GM11168 (cell line): ENCODE measurements around the gene KDM6B.

ENCODE experiments used
- in situ Hi-C: fragments of 300-500 bp; cut with MboI; formaldehyde crosslinking; loops from one replicate; pipeline ENCODE4 v1.12.0; 2022; ENCODE audit warnings: low sequenced_read_pairs; ENCODE audit not compliant: unreplicated experiment

KDM6B gene

GRCh38 chr17:7840441-7840840, 6.4 kb downstream of the KDM6B start:
- in situ Hi-C loops, result no loop called here

- in situ Hi-C loops, result no loop called here
Measured at GRCh38 chr17:7840875-7841274, 6.9 kb downstream of the KDM6B start.

GRCh38 chr17:7841396-7841914, 7.4 kb downstream of the KDM6B start:
- in situ Hi-C loops, result no loop called here

- in situ Hi-C loops, result no loop called here
Measured at GRCh38 chr17:7841915-7842379, 7.9 kb downstream of the KDM6B start.

GRCh38 chr17:7842380-7843256, 8.6 kb downstream of the KDM6B start:
- in situ Hi-C loops, result no loop called here

GRCh38 chr17:7843257-7843535, 9.2 kb downstream of the KDM6B start:
- in situ Hi-C loops, result no loop called here

GRCh38 chr17:7843536-7844291, 9.7 kb downstream of the KDM6B start:
- in situ Hi-C loops, result no loop called here

- in situ Hi-C loops, result no loop called here
Measured at GRCh38 chr17:7844292-7845154, 10.5 kb downstream of the KDM6B start.

GRCh38 chr17:7845359-7846062, 11.5 kb downstream of the KDM6B start:
- in situ Hi-C loops, result no loop called here

- in situ Hi-C loops, result no loop called here
Measured at GRCh38 chr17:7846063-7846735, 12.2 kb downstream of the KDM6B start.

- in situ Hi-C loops, result no loop called here
Measured at GRCh38 chr17:7846765-7847661, 13.0 kb downstream of the KDM6B start.

GRCh38 chr17:7848131-7848579, 14.1 kb downstream of the KDM6B start:
- in situ Hi-C loops, result no loop called here

- in situ Hi-C loops, result no loop called here
Measured at GRCh38 chr17:7848739-7849129, 14.7 kb downstream of the KDM6B start.

GRCh38 chr17:7849130-7849750, 15.2 kb downstream of the KDM6B start:
- in situ Hi-C loops, result no loop called here

- in situ Hi-C loops, result no loop called here
Measured at GRCh38 chr17:7849751-7850504, 15.9 kb downstream of the KDM6B start.

GRCh38 chr17:7850701-7851437, 16.9 kb downstream of the KDM6B start:
- in situ Hi-C loops, result no loop called here
